ENCODE results near the gene ZNF148.

The ZNF148 gene

DNA sequence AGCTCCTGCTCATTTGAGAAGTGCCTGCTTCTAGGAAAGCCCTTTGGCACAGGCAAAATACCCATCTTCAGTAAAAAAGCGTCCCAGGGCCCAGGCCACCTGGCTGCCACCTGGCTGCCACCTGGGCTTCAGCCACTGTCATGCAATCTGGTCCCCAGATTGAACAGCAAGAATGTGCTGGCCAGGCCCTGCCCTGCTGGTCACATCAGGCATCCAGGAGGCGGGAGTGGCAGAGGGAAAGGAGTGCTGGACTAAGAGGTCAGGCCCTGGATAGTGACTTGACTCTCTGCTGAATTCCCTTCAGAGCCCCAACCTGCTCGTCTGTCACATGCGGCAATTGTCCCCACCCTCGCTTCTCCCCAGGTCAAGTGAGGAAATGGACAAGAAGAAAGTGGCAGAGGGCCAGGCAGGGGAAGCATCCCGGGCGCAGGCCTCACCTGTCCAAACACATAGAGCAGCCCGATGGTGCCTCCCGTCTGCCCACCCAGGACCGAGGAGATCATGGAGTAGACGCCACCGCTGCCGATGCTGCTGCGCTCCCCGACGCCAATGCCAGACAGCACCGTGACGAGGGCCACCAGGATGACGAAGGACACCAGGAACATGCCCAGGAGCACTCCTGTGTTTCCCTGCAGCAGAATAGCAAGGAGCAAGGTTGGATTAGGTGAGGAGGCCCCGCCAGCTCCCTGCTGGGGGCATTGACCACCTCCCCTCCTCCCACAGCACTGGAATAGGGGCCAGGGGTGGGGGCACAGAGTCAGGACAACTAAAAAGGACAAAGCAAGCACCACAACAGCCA is 188.1 kb downstream of the ZNF148 start:
- no peak for DNase-seq

DNA sequence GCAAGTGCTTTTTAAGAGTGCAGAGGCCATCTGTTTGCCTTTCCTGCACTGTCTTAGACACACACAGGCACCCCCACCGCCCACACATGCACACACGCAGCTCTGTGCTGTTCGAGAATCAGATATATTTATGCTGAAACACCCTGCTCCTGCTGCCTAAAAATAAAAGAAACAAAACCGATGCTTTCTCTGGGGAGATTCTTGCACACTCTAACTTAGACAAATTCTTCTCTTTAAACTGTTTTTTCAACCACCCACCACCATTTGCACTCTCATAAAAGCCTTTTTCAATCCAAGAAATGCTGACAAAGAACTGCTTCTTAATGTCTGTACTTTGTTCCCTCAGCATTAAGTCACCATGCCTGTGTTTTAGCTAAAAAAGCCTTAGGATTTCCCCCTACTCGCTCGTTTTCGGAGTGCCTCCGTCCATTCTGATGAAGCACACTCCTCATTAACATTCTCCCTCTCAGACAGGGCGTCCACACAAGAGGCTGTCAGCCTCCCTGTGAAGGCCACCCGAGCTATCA is 188.8 kb downstream of the ZNF148 start:
- no peak for DNase-seq

DNA sequence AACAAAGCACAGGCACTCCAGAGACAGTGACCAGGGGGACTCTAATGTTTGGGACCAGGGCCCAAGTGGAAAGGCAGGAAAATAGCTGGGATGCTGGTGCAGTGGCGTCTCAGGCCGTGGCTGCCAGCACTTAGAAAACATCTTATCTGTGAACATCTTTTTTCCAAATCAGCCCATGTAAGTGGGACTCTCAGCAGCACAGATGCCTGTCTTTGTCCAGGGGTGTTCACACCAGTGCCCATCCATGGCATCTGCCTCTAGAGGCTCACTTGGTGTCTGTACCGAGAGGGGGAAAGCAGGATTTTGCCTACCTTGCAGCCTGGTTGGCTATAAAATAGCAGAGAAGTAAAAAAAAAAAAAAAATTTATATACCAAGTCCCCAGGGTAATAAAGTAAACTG is 189.3 kb downstream of the ZNF148 start:
- DNase-seq = no peak

DNA sequence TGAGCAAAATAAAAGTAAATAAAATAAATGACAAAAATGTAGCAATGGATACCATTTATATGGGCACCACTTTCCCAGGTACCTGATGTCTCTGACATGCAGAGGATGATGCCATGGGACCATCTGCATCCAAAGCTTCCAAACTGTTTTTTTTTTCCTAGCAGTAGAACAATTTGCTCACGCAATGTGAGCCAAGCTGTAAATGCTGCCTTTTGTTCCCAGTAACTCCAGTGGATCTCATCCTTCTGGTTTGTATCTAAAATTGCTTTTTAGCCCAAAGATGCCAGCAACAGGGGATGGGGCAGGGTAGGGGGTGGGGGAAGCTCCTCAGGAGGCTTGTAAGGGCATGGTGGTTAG is 195.3 kb downstream of the ZNF148 start:
- DNase-seq = no peak

DNA sequence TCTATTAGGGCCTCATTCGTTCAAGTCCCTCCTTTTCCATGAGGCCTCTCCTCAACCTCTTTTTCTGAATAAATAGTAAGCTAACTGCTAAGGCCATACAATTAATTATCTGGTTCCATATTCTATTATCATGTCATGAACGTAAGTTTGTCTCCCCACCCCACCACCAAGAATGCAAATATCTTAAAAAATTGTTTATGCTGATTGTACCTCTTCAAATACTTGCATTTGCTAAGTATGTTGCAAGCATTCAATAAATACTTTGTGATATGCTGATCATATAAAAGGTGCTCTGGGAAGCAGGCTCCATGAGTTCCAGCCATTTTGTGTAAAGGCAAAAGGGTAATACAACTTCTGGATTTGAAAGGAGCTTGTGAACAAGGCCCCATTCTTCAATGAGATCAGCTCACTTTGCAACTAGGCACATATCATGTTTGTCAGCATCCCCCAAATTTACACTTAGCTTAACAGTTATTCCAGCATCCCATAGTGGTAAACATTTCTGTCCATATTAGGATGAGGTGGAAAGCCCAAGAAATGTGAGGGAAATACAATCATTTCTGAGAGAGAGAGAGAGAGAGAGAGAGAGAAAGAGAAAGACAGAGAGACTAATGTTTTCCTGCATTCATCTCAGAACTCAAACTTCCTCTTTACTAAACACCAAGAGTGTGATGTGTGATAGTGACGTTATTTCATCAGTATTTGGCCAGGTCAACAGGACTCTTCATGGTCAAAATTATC is 195.8 kb downstream of the ZNF148 start:
- no peak for DNase-seq

DNA sequence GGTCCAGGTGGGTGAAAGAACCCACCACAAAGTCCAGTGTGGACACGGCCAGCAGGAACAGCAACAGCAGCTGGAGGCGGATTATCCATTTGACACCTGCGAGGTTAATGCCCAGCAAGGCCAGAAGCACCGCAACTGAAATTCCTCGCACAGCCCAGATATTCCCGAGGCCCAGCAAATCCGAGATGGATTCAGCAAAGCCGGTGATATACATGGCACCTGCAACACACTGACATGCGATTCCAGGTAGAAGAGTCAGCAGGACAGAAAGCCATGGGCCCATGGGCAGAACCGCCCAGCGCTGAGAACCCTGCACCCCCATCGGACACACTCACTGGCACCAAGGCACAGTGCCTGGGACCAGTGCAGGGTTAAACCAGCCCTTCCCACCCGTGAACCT is 197.4 kb downstream of the ZNF148 start:
- DNase-seq = no peak
